ENCODE results near the gene CDIPT.
"Not testable (repeated sequence)": the region's sequence is repeated elsewhere in the genome, so short reads cannot be mapped to it uniquely, and the experiment has no call there.

The CDIPT gene

DNA sequence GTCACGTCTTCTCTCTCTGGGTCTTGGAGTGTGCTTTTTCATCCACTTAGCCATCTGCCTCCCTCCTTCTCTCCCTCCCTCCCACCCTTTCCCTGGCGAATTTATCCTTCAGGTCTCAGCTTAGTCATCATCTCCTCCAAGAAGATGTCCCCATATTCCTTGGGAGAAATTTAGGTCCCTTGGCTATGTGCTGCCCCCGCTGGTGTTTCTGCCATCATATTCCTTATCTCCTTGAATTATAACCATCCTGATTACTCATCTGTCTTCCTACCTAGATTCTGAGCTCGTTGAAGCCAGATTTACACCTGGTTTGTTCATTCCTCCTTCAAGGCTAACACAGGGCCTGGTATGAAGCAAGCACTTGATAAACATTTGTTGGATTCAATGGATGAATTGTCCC lies 31.3 kb upstream of the CDIPT start:
- DNase-seq: no peak

DNA sequence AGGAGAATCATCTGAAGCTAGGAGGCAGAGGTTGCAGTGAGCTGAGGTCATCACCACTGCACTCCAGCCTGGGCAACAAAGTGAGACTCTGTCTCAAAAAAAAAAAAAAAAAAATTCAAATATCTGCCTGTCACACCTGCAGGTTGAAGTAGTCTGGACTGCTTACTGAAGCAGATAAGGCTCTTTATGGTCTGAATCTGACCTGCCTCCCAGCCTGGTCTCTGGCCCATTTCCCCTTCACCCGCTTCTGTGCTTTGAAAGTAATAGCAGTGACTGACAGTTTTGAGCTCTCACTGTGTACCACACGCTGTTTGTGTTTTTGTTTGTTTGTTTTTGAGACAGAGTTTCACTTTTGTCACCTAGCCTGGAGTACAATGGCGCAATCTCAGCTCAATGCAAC lies 30.5 kb upstream of the CDIPT start:
- no peak for DNase-seq

DNA sequence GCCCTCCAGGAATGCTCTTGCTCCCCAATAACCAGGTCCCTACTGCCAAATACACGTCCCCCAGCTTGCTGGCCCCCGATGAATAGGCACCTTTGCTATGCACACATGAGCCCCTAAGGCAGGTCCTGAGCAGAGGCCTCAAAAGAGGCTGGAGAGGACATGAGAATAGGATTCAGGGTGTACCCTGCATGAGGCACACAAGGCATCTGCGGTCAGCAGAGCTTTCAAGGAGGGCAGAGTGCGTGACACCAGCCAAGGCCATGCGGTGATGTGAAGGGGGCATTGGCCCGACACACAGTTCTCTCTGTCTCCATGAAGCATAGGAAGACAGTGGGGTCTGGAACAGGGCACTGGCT lies 29.4 kb upstream of the CDIPT start:
- DNase-seq: no peak

DNA sequence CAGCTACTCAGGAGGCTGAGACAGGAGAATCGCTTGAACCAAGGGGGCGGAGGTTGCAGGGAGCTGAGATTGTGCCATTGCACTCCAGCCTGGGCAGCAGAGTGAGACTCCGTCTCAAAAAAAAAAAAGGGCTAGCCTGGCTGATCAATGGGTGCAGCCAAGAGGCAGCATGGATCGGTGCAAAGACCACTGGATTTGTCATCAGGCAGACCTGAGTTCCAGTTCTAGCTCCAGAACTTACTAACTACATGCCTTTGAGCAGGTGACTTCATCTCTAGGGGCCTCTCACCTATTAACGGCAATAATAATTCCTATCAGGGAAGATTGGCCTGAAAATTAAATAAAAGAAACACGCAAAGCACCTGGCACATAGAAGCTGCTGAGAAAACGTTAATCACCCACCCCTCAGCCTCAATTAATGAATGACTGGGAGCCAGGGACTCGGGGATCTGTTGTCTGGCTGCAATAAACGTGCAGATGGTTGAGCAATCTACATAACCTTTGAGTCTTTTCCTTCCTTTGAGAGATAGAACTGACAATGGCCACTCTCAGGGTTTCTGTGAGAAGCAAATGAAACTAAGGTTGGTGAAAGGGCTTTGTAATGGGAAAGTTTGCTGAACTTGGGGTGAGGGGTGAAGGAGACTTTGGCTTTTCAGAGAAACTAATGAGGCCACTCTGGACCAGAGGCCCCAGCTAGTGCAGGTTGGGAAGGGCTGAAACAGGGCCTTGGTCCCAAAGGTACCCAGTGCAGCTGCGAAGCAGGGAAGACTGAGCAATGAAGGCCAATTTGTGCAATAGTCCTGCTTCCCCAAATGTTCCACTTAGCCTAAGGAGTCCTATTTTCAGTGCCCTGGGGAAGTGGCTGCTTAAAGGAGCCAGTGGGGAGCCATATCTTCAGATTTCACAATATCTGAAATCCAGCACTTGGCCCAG lies 28.8 kb upstream of the CDIPT start:
- DNase-seq: no peak

DNA sequence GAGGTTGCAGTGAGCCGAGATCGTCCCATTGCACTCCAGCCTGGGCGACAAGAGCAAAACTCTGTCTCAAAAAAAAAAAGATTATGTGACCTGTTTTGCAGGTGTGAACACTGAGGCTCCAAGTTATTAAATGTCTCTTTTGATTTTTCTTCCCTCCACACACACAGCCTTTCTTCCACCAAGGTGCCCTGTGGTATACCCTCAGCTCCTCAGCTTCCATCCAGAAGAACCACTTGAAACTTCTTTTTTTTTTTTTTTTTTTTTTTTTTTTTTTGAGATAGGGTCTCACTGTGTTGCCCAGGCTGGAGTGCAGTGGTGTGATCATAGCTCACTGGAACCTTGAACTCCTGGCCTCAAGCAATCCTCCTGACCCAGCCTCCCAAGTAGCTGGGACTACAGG lies 26.3 kb upstream of the CDIPT start:
- DNase-seq: not testable (repeated sequence)

DNA sequence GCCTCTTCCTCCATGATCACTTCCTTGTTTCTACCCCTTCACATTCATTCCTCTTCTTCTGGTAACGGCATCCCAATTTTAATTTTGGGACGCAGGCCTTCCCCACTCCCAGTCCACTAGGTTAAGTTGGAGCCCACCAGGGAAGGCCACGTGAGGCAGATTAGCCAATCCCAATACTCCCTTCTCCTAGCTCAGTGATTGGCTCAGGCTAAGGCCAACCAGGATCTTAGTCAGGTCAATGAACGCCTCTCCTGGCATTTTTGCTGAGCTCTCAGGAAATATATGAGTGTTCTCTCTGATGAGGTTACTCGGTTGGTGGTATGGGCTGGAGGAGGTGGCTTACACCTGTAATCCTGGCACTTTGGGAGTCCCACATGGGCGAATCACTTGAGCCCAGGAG lies 21.0 kb upstream of the CDIPT start:
- no peak for DNase-seq

DNA sequence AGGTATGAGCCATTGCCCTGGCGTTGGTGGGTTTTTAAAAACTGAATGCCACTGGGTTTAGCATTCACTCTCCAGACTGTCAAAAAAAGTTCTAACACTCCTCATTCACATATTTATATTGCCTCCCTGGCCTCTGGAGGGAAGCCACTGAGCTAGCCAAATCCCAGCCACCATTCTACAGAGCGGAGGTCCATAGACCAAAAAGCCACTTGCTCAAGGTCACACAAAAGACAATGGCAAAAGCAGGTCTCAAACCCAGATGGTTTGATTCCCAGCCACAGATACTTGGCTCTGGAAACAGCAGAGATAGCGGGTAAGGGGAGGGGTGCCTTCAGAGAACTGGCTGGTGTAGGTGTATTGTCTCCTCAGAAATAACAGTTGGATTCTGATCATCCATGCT lies 18.0 kb upstream of the CDIPT start:
- no peak for DNase-seq

DNA sequence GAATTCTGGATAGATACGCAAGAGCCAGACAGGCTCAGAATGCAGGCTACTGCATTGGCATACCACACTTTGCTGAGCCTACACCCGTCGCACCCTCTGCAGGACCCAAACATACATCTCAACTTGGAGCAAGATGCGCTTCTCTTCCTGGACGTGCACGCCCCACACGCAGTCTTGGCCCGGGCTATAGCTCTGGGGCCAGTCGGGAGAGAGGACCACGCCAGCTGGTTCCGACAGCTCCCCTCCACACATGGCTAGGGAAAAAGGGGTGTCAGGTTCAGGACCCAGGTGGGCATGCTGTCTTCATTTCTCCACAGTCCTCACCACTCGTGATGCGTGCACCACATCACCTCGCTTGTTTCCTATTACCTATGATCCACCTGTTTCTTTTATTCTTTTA lies 15.1 kb upstream of the CDIPT start:
- DNase-seq: no peak

DNA sequence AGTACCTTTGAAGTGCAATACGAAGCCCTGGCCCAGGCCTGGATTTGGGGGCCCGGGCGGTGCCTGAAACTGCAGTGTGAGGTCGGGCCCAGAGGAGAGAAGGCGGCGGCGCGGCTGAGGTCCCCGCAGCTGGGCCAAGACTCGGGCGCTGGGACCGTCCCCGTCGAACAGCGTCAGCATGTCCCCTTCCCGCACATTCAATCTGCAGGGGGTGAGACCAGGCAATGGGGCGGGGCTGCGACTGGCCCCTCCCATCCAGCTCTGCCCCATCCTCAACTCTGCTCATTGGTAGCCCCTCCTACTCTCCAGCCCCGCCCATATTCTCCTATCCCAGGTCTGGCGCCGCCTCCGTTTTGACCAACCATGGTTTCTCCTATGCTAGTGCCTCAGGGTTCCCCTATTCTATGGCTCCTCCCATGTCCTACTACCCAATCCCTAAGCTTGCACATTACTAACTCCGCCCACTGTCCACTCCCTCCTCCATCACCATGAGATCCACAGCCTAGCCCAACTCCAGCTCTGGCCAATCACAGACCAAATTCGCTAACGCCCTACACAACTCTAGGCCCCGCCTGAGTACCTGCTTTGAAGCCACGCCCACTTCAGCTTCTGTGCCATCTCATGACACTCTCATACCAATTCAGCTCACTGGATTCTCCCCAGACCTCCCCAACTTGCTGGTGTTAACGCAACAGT lies 14.4 kb upstream of the CDIPT start:
- DNase-seq: peak; percentile 60

DNA sequence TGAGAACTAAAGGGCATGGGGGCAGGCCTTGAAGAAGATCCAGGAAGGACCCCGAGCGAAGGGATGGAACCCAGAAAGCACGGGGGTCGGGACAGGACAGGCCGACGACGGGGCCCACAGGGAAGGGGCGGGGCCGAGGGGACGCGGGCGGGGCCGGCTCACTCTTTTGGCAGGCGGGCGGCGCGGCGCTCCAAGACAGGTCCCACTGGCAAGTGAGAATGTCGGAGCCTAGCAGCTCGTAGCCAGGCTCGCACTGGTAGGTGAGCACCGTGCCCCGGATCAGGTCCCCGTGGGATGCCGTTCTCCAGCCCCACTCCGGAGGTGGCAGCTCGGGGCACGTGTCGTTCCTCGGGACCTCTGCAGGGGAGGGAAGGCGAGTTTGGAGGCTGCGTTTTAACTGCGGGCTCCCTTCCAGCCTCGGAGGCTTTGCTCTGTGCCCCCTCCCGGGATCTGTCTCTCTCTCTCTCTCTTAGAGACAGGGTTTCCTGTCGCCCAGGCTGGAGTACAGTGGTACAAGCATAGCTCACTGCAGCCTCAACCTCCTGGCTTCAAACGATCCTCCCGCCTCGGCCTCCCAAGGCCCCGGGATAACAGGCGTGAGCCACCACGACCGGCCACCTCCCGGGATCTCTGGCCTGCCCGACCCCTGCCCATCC lies 13.7 kb upstream of the CDIPT start:
- DNase-seq: peak; percentile 20

DNA sequence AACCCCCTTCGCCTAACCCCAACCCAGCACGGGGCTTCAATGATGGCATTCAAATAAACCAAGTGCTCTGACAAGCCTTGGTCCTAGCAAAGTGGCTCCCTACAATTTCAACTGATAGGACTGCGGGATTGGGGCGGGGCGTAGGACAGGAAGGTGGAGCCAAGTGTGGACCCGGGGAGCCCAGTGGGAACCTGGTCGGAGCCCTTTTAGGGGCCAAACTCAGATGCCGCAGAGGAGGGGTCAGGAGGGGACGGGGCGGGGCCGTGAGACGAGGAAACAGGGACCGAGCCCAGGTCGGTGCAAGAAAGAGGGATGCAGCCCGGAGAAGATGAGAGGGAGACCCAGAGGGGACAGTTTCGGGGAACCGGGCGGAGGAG lies 13.2 kb upstream of the CDIPT start:
- no peak for DNase-seq

DNA sequence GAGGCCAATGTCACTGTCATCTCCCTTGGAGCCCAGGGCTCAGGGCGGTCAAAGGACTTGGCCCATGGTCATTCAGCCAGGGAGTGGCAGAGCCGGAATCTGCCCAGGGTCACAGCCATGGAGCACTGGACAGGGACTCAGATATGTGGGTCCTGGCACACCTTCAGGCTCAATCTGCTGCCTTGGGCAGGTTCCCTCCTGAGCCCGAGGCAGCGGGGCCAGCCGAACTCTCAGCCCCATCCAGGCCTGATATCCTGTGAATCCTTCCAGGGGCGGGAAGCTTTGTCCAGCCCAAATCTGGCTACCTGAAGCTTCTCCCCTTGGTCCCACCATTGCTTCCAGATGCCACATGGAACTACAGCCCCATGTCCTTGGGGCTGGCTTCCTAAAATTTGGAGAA lies 12.2 kb upstream of the CDIPT start:
- no peak for DNase-seq

DNA sequence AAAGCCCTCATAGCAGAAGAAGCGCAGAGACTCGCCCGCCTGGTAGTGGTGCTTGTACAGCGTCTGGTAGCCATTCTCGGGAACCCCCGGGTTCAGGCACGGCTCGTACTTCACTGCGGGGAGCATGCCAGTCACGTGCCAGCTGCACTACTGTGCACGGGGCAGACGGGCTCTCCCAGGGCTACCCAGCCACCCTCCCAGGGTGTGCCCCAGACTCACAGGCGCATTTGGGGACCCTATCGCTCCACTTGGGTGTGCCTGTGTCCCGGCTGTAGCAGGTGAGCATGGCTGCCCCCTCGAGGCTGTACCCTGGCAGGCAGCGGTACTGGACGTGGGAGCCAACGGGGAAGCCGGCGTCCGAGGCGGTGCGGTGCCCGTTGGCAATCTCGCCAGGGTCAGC lies 10.3 kb upstream of the CDIPT start:
- DNase-seq: no peak

DNA sequence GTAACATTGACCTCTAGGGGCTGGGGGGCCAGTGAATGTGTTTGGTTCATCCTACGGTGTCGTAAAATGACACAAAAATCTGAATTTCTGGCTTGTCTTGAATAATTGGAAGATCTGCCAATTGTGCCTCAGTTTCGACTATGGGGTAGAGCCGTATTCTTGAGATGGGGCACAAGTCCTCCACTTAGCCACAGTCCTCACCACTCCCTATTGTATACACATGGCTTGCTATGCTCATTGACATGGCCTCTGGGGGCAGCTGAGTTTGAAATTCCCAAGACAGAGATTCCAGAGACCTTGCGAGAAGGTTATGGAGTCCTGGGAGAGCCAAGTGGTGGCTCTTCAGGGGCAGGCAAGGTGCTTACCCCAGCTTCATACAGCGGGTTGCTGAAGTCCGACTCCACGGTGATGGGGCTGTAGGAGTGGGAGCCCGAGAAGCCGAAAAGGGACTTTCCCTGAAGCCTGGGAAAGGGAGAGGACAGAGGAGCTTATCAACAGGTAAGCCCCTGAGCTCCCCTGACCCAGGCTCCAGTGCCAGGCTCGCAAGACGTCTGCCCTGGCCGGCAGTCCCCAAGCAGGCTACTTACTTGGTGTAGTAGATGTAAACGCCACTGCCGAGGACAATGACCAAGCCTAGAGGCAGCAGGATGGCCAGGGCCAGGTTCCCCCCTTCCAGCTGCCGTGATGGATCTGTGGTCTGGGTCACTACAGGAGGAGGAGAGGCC lies 9.0 kb upstream of the CDIPT start:
- DNase-seq: no peak

DNA sequence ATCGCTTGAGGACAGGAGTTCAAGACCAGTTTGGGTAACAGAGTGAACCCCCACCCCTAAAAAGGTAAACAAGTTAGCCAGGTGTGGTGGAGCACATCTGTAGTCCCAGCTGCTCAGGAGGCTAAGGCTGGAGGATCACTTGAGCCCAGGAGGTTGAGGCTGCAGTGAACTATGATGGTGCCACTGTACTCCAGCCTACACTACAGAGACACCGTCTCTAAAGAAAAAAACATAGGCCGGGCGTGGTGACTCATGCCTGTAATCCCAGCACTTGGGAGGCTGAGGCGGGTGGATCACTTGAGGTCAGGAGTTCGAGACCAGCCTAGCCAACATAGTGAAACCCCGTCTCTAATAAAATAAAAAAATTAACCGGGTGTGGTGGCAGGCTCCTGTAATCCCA lies 6.0 kb upstream of the CDIPT start:
- not testable (repeated sequence) for DNase-seq

DNA sequence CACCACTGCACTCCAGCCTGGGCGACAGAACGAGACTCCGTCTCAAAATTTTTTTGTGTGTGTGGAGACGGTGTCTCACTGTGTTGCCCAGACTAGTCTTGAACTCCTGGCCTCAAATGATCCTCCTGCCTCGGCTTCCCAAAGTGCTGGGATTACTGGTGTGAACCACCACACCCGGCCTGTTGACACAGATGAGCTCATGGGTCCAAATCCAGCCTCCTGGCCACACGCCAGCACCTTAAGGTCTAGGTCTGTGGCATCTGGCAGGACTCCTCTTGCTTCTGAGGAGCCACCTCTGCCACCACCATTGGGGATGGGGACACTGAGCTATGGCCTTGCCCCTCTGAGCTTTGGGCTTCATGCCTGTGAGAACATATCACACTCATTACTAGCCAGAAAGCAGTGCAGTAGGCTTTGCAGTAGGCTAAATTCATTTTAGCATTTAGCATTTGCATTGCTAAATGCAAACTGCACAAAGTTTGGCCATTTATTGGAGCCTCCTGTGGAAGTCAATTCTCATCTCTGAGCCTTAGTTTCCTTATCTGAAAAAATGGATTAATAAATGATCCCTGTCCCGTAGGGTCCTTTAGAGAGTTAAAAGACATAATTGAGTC lies 5.5 kb upstream of the CDIPT start:
- no peak for DNase-seq

DNA sequence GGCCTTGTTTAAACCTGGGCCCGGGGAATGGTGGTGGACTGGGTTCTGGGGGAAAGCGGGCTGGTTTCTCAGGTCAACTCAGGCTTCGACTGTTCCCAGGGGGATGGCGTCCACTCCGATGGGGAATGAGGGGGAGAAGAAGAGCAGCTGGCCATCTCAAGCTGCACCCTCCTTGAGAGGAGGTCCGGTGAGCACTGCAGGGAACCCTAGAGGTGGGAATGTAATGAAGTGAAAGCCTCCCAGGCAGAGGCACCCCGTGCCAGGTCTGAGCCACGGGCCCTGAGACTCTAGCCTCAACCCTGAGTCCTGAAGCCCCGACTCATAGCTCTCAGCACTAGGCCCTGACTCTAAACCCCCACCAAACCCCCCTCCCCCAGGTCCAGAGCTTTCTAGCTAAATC lies 1.2 kb upstream of the CDIPT start:
- no peak for DNase-seq

DNA sequence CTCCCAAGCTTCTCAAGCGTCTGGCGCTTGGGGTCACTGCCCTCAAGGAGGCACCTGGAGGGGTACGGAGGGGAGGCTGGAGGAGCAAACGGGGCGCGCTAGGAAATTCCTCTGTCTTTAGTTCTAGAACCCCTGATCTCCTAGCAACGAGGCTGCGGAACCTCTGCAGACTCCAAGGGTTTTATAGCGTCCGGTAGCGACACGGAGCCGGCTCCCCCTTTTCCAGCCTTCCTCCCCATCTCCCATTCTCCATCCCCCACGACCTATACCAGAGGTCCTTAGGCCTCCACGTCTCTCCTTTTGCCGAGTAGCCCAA lies 601 bp upstream of the CDIPT start:
- no peak for DNase-seq

DNA sequence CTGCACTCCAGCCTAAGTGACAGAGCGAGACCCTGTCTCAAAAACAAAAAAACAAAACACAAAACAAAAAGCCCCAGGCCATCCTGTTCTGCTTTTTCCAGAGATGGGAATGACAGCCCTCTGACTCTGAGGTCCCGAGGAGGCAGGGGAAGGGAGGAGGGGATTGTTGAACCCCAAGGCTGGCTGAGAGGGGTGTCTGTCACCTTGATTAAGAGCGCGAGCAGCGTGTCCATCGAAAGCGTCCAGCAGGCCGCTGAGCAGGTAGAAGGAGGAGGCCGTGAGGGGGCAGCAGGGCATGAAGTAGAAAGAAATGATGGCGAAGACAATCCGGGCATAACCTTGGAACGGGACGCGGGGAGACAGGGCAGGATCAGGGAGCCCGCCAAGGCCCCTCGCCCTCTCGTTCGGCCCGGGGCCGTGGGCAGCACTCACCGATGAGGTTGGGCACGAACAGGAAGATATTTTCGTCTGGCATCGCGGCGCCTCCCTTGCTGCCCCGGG lies 593 bp downstream of the CDIPT start:
- peak; percentile 17 for DNase-seq

DNA sequence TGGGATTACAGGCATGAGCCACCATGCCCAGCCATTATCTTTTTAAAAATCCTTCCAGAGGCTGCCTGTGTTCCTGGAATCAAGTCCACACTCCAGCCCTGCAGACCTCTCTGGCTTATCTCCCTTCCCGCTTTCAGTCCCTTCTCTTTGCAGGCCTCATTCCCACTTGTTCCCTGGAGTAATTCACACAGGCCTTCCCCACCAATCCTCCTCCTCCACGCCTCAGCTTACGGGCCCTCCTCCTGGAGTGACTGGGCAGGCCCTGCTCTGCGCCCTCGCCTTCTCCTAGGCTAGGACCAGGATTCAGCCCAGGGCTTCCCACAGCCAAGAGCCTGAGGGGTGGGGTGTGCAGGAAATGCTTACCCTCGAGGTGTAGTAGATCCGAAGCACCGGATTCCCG lies 2.8 kb downstream of the CDIPT start:
- DNase-seq: no peak

DNA sequence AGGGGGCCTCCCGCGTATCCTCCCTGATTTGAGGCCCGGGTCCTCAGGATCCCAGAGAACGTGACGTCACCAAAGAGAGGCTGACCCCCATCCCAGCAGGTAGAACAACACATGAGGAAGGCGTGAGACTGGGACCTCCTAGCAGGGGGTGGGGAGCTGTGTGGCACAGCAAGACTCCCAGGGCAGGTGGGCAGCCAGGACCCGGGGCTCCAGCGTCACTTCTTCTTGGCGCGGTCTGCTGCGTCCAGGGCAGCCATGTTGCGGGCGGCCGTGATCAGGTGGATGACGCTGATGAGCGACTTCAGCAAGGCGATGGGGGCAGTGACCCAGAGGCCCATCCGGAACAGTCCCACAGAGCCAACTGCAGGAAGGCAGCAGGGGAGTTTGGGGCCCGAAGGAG lies 4.1 kb downstream of the CDIPT start:
- no peak for DNase-seq

DNA sequence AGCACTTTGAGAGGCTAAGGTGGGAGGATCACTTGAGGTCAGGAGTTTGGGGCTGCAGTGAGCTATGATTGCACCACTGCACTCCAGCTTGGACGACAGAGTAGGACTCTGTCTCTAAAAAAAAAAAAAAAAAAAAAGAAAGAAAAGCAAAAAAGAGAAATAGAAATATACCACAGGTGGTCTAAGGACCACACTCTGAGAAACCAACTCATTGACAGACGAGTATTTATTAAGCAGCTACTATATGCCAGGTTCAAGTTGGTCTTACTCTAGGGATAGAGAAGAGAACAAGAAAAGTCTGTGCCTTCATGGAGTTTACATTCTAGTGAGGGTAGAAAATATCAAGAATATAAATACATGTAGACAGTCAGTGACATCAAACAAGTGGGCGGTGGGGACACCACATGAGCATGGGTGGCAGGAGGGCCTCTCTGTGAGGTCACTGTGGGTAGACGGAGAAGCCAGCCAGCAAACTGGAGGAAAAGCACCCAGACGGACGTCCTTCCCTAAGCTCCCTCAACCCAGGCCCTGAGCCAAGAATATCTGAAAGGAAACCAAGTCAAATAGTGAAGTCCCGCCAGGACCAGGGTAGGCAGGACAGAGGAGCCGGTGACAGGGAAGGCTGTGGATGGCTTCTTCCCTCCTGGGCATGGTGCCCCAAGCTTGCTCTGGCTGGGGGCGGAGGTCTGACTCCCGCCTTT lies 4.7 kb downstream of the CDIPT start:
- DNase-seq: no peak
